ENCODE results near the gene ANXA6. TPM values are rescaled to one million over a fixed set of nuclear protein-coding genes. Genes with fewer than 3 reads are reported as not detected.

Gene ANXA6
- polyA plus RNA-seq, 1 donor (not counting 4 experiments of a cell fraction or from before 2014, with no cell fraction given), result 37.0 TPM

- H3K4me2 ChIP-seq (ENCODE audit: control insufficient read depth, extremely low read depth, insufficient read depth, low read depth, low read length), result peak overlapping the region; percentile 96
- no peak overlapping the region for H3K27ac ChIP-seq (ENCODE audit: control insufficient read depth, insufficient read depth, low read length)
- no peaks in the 10 kb centered on the region for H4K20me1 ChIP-seq (ENCODE audit: control insufficient read depth, extremely low read depth, insufficient read depth, low read length)
- H3K9me3 ChIP-seq (ENCODE audit: control insufficient read depth, low read depth, low read length), result no peaks in the 10 kb centered on the region
- FAIRE-seq (no peak), DNase-seq (ENCODE audit: low read depth, low spot score) (no peak)
- peak overlapping the region; percentile 50 for H3K9ac ChIP-seq (ENCODE audit: control insufficient read depth, extremely low read depth, insufficient read depth, low read length)
- H3K4me3 ChIP-seq (ENCODE audit: control insufficient read depth in 2 of 3, extremely low read depth in 1 of 3, insufficient read depth in 2 of 3, low read depth in 1 of 3, low read length in 3 of 3), result peak overlapping the region; percentile 51 to 78 (median 73)
- H3K4me1 ChIP-seq (ENCODE audit: control insufficient read depth, extremely low read depth, insufficient read depth, low read length), result peaks cover 19% of the 10 kb centered on the region
- H2AFZ ChIP-seq (ENCODE audit: control insufficient read depth, low read length), result peak overlapping the region; percentile 88
- peaks cover 19% of the 10 kb centered on the region for H3K27me3 ChIP-seq (ENCODE audit: control insufficient read depth, extremely low read depth, insufficient read depth, low read length)
- dilution Hi-C loops (cut with MboI; ENCODE audit: extremely low pct_ligation_motif_present, low sequenced_read_pairs), result no loop called here
- H3K9me1 ChIP-seq (ENCODE audit: control insufficient read depth, extremely low read depth, insufficient read depth, low read length), result no peaks in the 10 kb centered on the region
- H3K79me2 ChIP-seq (ENCODE audit: control insufficient read depth, insufficient read depth, low read length), result peaks cover 6% of the 10 kb centered on the region
- no peaks in the 10 kb centered on the region for H3K36me3 ChIP-seq (ENCODE audit: control insufficient read depth in 2 of 2, extremely low read depth in 1 of 2, insufficient read depth in 2 of 2, low read length in 2 of 2)
- TF ChIP-seq CTCF (optimal IDR thresholded peaks at IDR 0.05 in 1 of 3, IDR thresholded peaks at IDR 0.05 in 1 of 3, conservative IDR thresholded peaks at IDR 0.05 in 1 of 3; ENCODE audit: extremely low read depth in 1 of 3, insufficient read depth in 2 of 3, low read length in 3 of 3) (no peak), EZH2 (IDR thresholded peaks at IDR 0.05; ENCODE audit: low read length) (no peak)
Measured at GRCh38 chr5:151156507-151157420, 815 bp downstream of the ANXA6 start.

GRCh38 chr5:151155775-151156506 lies 1.6 kb downstream of the ANXA6 start:
- peaks cover 19% of the 10 kb centered on the region for H3K27me3 ChIP-seq (ENCODE audit: control insufficient read depth, extremely low read depth, insufficient read depth, low read length)
- FAIRE-seq (no peak), DNase-seq (ENCODE audit: low read depth, low spot score) (no peak)
- peak overlapping the region; percentile 32 for H3K4me2 ChIP-seq (ENCODE audit: control insufficient read depth, extremely low read depth, insufficient read depth, low read depth, low read length)
- H3K36me3 ChIP-seq (ENCODE audit: control insufficient read depth in 2 of 2, extremely low read depth in 1 of 2, insufficient read depth in 2 of 2, low read length in 2 of 2), result no peaks in the 10 kb centered on the region
- H3K9me1 ChIP-seq (ENCODE audit: control insufficient read depth, extremely low read depth, insufficient read depth, low read length), result no peaks in the 10 kb centered on the region
- no peak for TF ChIP-seq EZH2 (IDR thresholded peaks at IDR 0.05; ENCODE audit: low read length)
- TF ChIP-seq CTCF (optimal IDR thresholded peaks at IDR 0.05 in 1 of 3, IDR thresholded peaks at IDR 0.05 in 1 of 3, conservative IDR thresholded peaks at IDR 0.05 in 1 of 3; ENCODE audit: extremely low read depth in 1 of 3, insufficient read depth in 2 of 3, low read length in 3 of 3), result no peak
- H2AFZ ChIP-seq (ENCODE audit: control insufficient read depth, low read length), result no peak overlapping the region
- no peaks in the 10 kb centered on the region for H4K20me1 ChIP-seq (ENCODE audit: control insufficient read depth, extremely low read depth, insufficient read depth, low read length)
- no peak overlapping the region for H3K27ac ChIP-seq (ENCODE audit: control insufficient read depth, insufficient read depth, low read length)
- no peaks in the 10 kb centered on the region for H3K9me3 ChIP-seq (ENCODE audit: control insufficient read depth, low read depth, low read length)
- H3K4me3 ChIP-seq (ENCODE audit: control insufficient read depth in 2 of 3, extremely low read depth in 1 of 3, insufficient read depth in 2 of 3, low read depth in 1 of 3, low read length in 3 of 3), result no peak overlapping the region
- H3K4me1 ChIP-seq (ENCODE audit: control insufficient read depth, extremely low read depth, insufficient read depth, low read length), result peaks cover 19% of the 10 kb centered on the region
- dilution Hi-C loops (cut with MboI; ENCODE audit: extremely low pct_ligation_motif_present, low sequenced_read_pairs), result no loop called here
- peaks cover 6% of the 10 kb centered on the region for H3K79me2 ChIP-seq (ENCODE audit: control insufficient read depth, insufficient read depth, low read length)
- H3K9ac ChIP-seq (ENCODE audit: control insufficient read depth, extremely low read depth, insufficient read depth, low read length), result no peak overlapping the region
